ENCODE results near the gene TCF25. TPM values are rescaled to one million over a fixed set of nuclear protein-coding genes. Genes with fewer than 3 reads are reported as not detected.

The TCF25 gene
- total RNA-seq, 1 donor from 2014 or later: 272 TPM

- H3K27ac Mint-ChIP-seq (ENCODE audit: unreplicated experiment): no peak overlapping the region
- peaks cover 8% of the 10 kb centered on the region for H3K27me3 Mint-ChIP-seq (ENCODE audit: unreplicated experiment)
- peak; percentile 97 for TF ChIP-seq CTCF (IDR thresholded peaks at IDR 0.05; ENCODE audit: partially characterized antibody, unreplicated experiment)
- H3K9me3 Mint-ChIP-seq (ENCODE audit: unreplicated experiment): no peaks in the 10 kb centered on the region
- peaks cover 21% of the 10 kb centered on the region for H3K4me1 Mint-ChIP-seq (ENCODE audit: low read depth, unreplicated experiment)
- H3K4me3 Mint-ChIP-seq (ENCODE audit: unreplicated experiment): no peak overlapping the region
- H3K36me3 Mint-ChIP-seq (ENCODE audit: unreplicated experiment): peaks cover 6% of the 10 kb centered on the region
- peak; percentile 75 for DNase-seq
These were observed 12.6 kb upstream of the TCF25 start for GRCh38 chr16:89860747-89861304.

DNA sequence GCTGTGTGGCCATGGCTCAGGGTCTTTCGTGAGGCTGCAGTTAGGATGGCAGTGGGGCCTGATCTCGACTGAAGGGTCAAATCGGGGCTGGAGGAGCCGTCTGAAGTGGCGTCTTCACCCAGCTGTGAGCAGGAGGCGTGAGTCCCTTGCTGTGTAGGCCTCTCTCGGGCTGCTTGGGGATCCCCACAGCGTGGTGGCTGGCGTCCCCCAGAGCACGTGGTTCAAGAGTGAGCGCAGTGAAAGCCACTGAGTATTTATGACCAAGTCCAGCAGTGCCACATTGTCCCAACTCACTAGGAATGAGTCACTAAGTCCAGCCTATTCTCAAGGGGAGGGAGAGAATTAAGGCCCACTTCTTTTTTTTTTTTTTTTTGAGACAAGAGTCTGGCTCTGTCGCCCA lies 11.7 kb upstream of the TCF25 start:
- Mint-ChIP-seq H3K27me3 (ENCODE audit: unreplicated experiment) (peaks cover 8% of the 10 kb centered on the region), H3K36me3 (ENCODE audit: unreplicated experiment) (peaks cover 6% of the 10 kb centered on the region), H3K9me3 (ENCODE audit: unreplicated experiment) (no peaks in the 10 kb centered on the region), H3K4me1 (ENCODE audit: low read depth, unreplicated experiment) (peaks cover 21% of the 10 kb centered on the region), H3K4me3 (ENCODE audit: unreplicated experiment) (no peak overlapping the region), H3K27ac (ENCODE audit: unreplicated experiment) (no peak overlapping the region)
- DNase-seq: no peak
- TF ChIP-seq CTCF (IDR thresholded peaks at IDR 0.05; ENCODE audit: partially characterized antibody, unreplicated experiment): no peak

GRCh38 chr16:89862732-89863131 lies 10.7 kb upstream of the TCF25 start:
- no peak for TF ChIP-seq CTCF (IDR thresholded peaks at IDR 0.05; ENCODE audit: partially characterized antibody, unreplicated experiment)
- H3K27ac Mint-ChIP-seq (ENCODE audit: unreplicated experiment): no peak overlapping the region
- no peak for DNase-seq
- peaks cover 6% of the 10 kb centered on the region for H3K36me3 Mint-ChIP-seq (ENCODE audit: unreplicated experiment)
- peaks cover 4% of the 10 kb centered on the region for H3K9me3 Mint-ChIP-seq (ENCODE audit: unreplicated experiment)
- H3K4me1 Mint-ChIP-seq (ENCODE audit: low read depth, unreplicated experiment): peaks cover 21% of the 10 kb centered on the region
- peaks cover 8% of the 10 kb centered on the region for H3K27me3 Mint-ChIP-seq (ENCODE audit: unreplicated experiment)
- H3K4me3 Mint-ChIP-seq (ENCODE audit: unreplicated experiment): peak overlapping the region; percentile 52

DNA sequence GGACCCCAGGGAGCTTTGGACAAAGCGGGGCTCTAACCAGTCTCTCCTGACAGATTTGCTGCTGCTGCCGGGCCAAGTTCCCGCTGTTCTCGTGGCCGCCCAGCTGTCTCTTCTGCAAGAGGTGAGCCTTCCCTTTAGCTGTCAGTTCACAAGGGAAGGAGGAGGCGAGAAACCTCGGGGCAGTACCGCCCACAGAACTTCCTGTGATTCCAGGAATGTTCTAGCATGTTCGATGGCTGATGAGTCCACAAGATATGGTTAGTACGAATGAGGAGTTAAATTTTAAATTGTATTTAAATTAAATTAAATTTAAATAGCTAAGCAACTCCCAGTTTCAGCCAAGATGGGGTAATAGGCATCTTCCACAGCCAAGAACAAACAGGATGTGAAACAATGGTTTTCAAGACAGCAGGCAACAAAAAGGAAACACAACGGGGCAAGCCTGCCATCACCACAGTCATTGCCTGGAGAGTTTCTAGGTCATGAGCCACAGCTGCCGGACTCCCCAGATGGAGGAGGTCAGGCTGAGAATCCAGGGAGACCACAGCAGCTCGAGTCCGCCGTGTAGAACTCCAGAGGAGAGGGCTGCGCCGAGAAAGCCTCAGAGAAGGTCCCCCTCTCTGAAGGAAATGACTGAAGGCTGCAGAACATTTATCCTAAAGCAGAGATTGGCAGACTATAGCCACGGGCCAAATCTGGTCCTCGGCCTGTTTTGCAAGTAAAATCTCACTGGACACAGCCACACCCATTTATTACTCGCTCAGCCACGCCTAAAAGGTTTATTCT lies 9.5 kb upstream of the TCF25 start:
- peak overlapping the region; percentile 64 for H3K27ac Mint-ChIP-seq (ENCODE audit: unreplicated experiment)
- peak; percentile 53 for DNase-seq
- H3K9me3 Mint-ChIP-seq (ENCODE audit: unreplicated experiment): peaks cover 4% of the 10 kb centered on the region
- peaks cover 8% of the 10 kb centered on the region for H3K27me3 Mint-ChIP-seq (ENCODE audit: unreplicated experiment)
- H3K4me1 Mint-ChIP-seq (ENCODE audit: low read depth, unreplicated experiment): peaks cover 21% of the 10 kb centered on the region
- H3K4me3 Mint-ChIP-seq (ENCODE audit: unreplicated experiment): peak overlapping the region; percentile 52
- peaks cover 6% of the 10 kb centered on the region for H3K36me3 Mint-ChIP-seq (ENCODE audit: unreplicated experiment)
- TF ChIP-seq CTCF (IDR thresholded peaks at IDR 0.05; ENCODE audit: partially characterized antibody, unreplicated experiment): no peak

DNA sequence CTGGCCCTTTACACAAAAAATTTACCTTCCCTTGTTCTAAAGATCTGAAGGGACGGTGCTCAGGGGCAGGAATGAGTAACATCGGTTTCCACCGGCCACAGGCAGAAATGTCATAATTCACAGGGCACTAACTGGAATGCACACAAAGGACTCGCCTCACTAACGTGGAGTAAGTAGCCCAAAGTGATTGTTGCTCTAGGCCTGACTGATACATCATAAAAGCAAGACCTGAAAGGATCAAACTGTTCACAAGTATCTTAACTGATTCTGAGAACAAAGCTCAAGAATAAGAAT lies 8.9 kb upstream of the TCF25 start:
- H3K36me3 Mint-ChIP-seq (ENCODE audit: unreplicated experiment): peaks cover 6% of the 10 kb centered on the region
- peaks cover 8% of the 10 kb centered on the region for H3K27me3 Mint-ChIP-seq (ENCODE audit: unreplicated experiment)
- TF ChIP-seq CTCF (IDR thresholded peaks at IDR 0.05; ENCODE audit: partially characterized antibody, unreplicated experiment): no peak
- no peak overlapping the region for H3K4me3 Mint-ChIP-seq (ENCODE audit: unreplicated experiment)
- peaks cover 21% of the 10 kb centered on the region for H3K4me1 Mint-ChIP-seq (ENCODE audit: low read depth, unreplicated experiment)
- DNase-seq: no peak
- peaks cover 4% of the 10 kb centered on the region for H3K9me3 Mint-ChIP-seq (ENCODE audit: unreplicated experiment)
- H3K27ac Mint-ChIP-seq (ENCODE audit: unreplicated experiment): no peak overlapping the region
